ENCODE measurements around the gene DYNLL1.
"Not testable (repeated sequence)": the region's sequence is repeated elsewhere in the genome, so short reads cannot be mapped to it uniquely, and the experiment has no call there.

GRCh38 chr12:120530418-120530761 is 34.5 kb downstream of the DYNLL1 start:
- not testable (repeated sequence) for TF ChIP-seq CTCF (IDR thresholded peaks at IDR 0.05; ENCODE audit: borderline replicate concordance, extremely low read depth, low read length, poor library complexity, severe bottlenecking); EZH2 (IDR thresholded peaks at IDR 0.05; ENCODE audit: borderline replicate concordance, low read depth, low read length, severe bottlenecking)
